Suprapubic skin (tissue), 4 donors: ENCODE results near the gene HSP90AB1.

Source experiments
- CTCF ChIP-seq, 2 donors: fragments of 200-600 bp in 1 of 2; fragments of 450-650 bp in 1 of 2; sonication (generic) in 1 of 2; IDR thresholded peaks; one replicate each; pipeline ENCODE4 v1.5.1; 2016 to 2019; ENCODE audit warnings: antibody characterized with exemption in 2 of 2, mild to moderate bottlenecking in 1 of 2, moderate library complexity in 1 of 2
- EP300 ChIP-seq: sonication (generic); formaldehyde crosslinking; IDR thresholded peaks from one replicate; pipeline ENCODE4 v1.6.1; 2017; ENCODE audit warnings: antibody characterized with exemption
- POLR2AphosphoS5 ChIP-seq, 3 donors: sonication (generic); formaldehyde crosslinking; IDR thresholded peaks; one replicate each; pipeline ENCODE4 v1.6.1; 2017; ENCODE audit warnings: antibody characterized with exemption in 3 of 3

- TF ChIP-seq CTCF (IDR thresholded peaks at IDR 0.05) (no peak), EP300 (no peak), POLR2AphosphoS5 (IDR thresholded peaks at IDR 0.05) (no peak)
Observed at GRCh38 chr6:44291841-44292240, 44.9 kb downstream of the HSP90AB1 start.
